ENCODE data around the gene KANSL1. TPM values are rescaled to one million over a fixed set of nuclear protein-coding genes. Genes with fewer than 3 reads are reported as not detected.

KANSL1 gene
- total and polyA plus RNA-seq, 2 of the 4 experiments (the other 2 are of a cell fraction), result 19.1 to 49.6 TPM

DNA sequence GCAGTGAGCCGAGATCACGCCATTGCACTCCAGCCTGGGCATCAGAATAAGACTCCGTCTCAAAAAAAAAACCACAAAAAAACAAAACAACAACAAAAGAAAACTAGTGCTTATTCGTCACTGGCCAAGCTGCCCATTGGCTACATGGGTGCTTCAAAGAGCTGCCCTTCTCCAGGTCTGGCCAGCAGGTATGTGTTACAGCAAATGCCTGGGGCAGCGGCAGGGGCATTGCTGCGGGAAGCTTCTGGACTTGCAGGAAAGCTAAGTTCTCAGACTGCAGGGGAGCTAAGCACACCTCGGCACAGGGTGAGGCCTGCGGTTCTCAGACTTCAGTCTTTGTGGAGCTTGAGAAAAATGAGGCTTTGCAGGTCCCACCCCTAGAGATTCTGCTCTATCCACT is 198.2 kb downstream of the KANSL1 start:
- TF ChIP-seq MAFK (IDR thresholded peaks at IDR 0.05; ENCODE audit: low read depth, low read length) (no peak), SMC3 (IDR thresholded peaks at IDR 0.05; ENCODE audit: low read depth, low read length) (no peak), BHLHE40 (IDR thresholded peaks at IDR 0.05; ENCODE audit: low read depth, low read length) (no peak), MAZ (IDR thresholded peaks at IDR 0.05; ENCODE audit: borderline replicate concordance, low read depth, low read length) (no peak), RCOR1 (IDR thresholded peaks at IDR 0.05; ENCODE audit: insufficient replicate concordance, low read length) (no peak), MXI1 (IDR thresholded peaks at IDR 0.05; ENCODE audit: borderline replicate concordance, low read depth, low read length) (no peak), RFX5 (IDR thresholded peaks at IDR 0.05; ENCODE audit: low read depth, low read length) (no peak), CEBPB (IDR thresholded peaks at IDR 0.05; ENCODE audit: low read depth, low read length) (no peak), CHD1 (IDR thresholded peaks at IDR 0.05; ENCODE audit: low read depth, low read length) (no peak), POLR2A (IDR thresholded peaks at IDR 0.05; ENCODE audit: low read depth, low read length) (no peak), NFE2L2 (IDR thresholded peaks at IDR 0.05; ENCODE audit: low read depth, low read length) (no peak), RAD21 (IDR thresholded peaks at IDR 0.05; ENCODE audit: low read length) (no peak), FOS (IDR thresholded peaks at IDR 0.05; ENCODE audit: low read depth, low read length) (no peak)
- TF ChIP-seq, protein P1, sequence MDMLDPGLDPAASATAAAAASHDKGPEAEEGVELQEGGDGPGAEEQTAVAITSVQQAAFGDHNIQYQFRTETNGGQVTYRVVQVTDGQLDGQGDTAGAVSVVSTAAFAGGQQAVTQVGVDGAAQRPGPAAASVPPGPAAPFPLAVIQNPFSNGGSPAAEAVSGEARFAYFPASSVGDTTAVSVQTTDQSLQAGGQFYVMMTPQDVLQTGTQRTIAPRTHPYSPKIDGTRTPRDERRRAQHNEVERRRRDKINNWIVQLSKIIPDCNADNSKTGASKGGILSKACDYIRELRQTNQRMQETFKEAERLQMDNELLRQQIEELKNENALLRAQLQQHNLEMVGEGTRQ (IDR thresholded peaks at IDR 0.05; ENCODE audit: low read depth, low read length), result no peak
- TF ChIP-seq, protein P2, sequence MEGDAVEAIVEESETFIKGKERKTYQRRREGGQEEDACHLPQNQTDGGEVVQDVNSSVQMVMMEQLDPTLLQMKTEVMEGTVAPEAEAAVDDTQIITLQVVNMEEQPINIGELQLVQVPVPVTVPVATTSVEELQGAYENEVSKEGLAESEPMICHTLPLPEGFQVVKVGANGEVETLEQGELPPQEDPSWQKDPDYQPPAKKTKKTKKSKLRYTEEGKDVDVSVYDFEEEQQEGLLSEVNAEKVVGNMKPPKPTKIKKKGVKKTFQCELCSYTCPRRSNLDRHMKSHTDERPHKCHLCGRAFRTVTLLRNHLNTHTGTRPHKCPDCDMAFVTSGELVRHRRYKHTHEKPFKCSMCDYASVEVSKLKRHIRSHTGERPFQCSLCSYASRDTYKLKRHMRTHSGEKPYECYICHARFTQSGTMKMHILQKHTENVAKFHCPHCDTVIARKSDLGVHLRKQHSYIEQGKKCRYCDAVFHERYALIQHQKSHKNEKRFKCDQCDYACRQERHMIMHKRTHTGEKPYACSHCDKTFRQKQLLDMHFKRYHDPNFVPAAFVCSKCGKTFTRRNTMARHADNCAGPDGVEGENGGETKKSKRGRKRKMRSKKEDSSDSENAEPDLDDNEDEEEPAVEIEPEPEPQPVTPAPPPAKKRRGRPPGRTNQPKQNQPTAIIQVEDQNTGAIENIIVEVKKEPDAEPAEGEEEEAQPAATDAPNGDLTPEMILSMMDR (conservative IDR thresholded peaks at IDR 0.05; ENCODE audit: low read depth, low read length), result no peak
- TF ChIP-seq, protein P3, sequence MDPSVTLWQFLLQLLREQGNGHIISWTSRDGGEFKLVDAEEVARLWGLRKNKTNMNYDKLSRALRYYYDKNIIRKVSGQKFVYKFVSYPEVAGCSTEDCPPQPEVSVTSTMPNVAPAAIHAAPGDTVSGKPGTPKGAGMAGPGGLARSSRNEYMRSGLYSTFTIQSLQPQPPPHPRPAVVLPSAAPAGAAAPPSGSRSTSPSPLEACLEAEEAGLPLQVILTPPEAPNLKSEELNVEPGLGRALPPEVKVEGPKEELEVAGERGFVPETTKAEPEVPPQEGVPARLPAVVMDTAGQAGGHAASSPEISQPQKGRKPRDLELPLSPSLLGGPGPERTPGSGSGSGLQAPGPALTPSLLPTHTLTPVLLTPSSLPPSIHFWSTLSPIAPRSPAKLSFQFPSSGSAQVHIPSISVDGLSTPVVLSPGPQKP (IDR thresholded peaks at IDR 0.05; ENCODE audit: borderline replicate concordance, low read depth, low read length), result no peak
- no peaks in the 10 kb centered on the region for H4K20me1 ChIP-seq (ENCODE audit: insufficient read depth, low read length)
- no peak overlapping the region for H2BK120ac ChIP-seq (ENCODE audit: low read depth, low read length)
- no peak overlapping the region for H3K27ac ChIP-seq (ENCODE audit: insufficient read depth, low read length)
- in situ Hi-C loops (cut with MboI; ENCODE audit: low sequenced_read_pairs) (no loop called here), intact Hi-C loops (cut with micrococcal nuclease) (no loop called here), dilution Hi-C loops (cut with HindIII; ENCODE audit: low sequenced_read_pairs, unreplicated experiment) (no loop called here)
- no peak overlapping the region for H2BK5ac ChIP-seq (ENCODE audit: low read depth, low read length, poor library complexity, severe bottlenecking)
- peaks cover 3% of the 10 kb centered on the region; the same call in 1 of the 2 replicates for H3K9me1 ChIP-seq (ENCODE audit: insufficient read depth, low read length)
- H2BK15ac ChIP-seq (ENCODE audit: low read depth, low read length), result no peak overlapping the region
- no peak overlapping the region for H4K8ac ChIP-seq (ENCODE audit: low read depth in 2 of 2, low read length in 2 of 2)
- H3K56ac ChIP-seq (ENCODE audit: extremely low read depth, insufficient read depth, low read length), result no peak overlapping the region
- no peak overlapping the region for H2AK9ac ChIP-seq (replicated peaks; ENCODE audit: low read depth, low read length, poor library complexity)
- ATAC-seq (ENCODE audit: low read depth), result no peak
- no peak overlapping the region for H3K23ac ChIP-seq (ENCODE audit: low read depth, low read length)
- no peaks in the 10 kb centered on the region for H3K79me1 ChIP-seq (ENCODE audit: low read depth in 1 of 2, low read length in 2 of 2)
- WGBS, 2 experiments (ENCODE audit: extremely low coverage in 2 of 2, insufficient read length in 1 of 2), result 83% methylated on average over 5 of the region's 8 CpGs; no CpG with 5 or more reads in 1 of the 2 experiments
- H3K27me3 ChIP-seq (ENCODE audit: control insufficient read depth, insufficient read depth, low read length), result peaks cover 10% of the 10 kb centered on the region; the same call in 1 of the 2 replicates
- H3K4ac ChIP-seq (ENCODE audit: low read depth, low read length), result no peak overlapping the region
- H2BK20ac ChIP-seq (ENCODE audit: low read depth, low read length), result no peak overlapping the region
- H2AK5ac ChIP-seq (ENCODE audit: low read depth, low read length), result no peak overlapping the region
- no peak for DNase-seq
- H3K4me1 ChIP-seq (ENCODE audit: control insufficient read depth, insufficient read depth, low read length), result peaks cover 2% of the 10 kb centered on the region; the same call in 1 of the 2 replicates
- no peaks in the 10 kb centered on the region for H3K9me3 ChIP-seq (ENCODE audit: control insufficient read depth, insufficient read depth, low read length)
- no peaks in the 10 kb centered on the region for H3K36me3 ChIP-seq (ENCODE audit: control insufficient read depth, insufficient read depth, low read length)
- no peak overlapping the region for H3K4me2 ChIP-seq (ENCODE audit: low read depth, low read length)
- ChIA-PET CTCF (no interaction called here), POLR2A (ENCODE audit: unreplicated experiment) (no interaction called here)
- no peak overlapping the region for H3K18ac ChIP-seq (ENCODE audit: low read depth, low read length)
- H4K5ac ChIP-seq (ENCODE audit: low read depth, low read length), result no peak overlapping the region
- H3K14ac ChIP-seq (replicated peaks; ENCODE audit: low read depth, low read length), result no peak overlapping the region
- H2AFZ ChIP-seq (replicated peaks; ENCODE audit: low read length, poor library complexity), result no peak overlapping the region
- H4K91ac ChIP-seq (ENCODE audit: insufficient read depth, low read depth, low read length), result no peak overlapping the region
- no TSS peak for BruUV-seq (replicated peaks)
- no peak overlapping the region for H3K4me3 ChIP-seq (ENCODE audit: insufficient read depth, low read depth, low read length)
- no peak overlapping the region for H3K9ac ChIP-seq (ENCODE audit: low read depth, low read length)

All from IMR-90 (cell line).